GM18907 (cell line): ENCODE measurements around the gene CYGB.
"Not testable (repeated sequence)": the region's sequence is repeated elsewhere in the genome, so short reads cannot be mapped to it uniquely, and the experiment has no call there.

ENCODE experiments used
- ATAC-seq: cut with Tn5 transposase; IDR thresholded peaks from one replicate; pipeline ENCODE4 v1.9.1; 2021; ENCODE audit warnings: mild to moderate bottlenecking, moderate library complexity; ENCODE audit not compliant: unreplicated experiment

Gene CYGB

GRCh38 chr17:76524598-76525512 lies 12.7 kb downstream of the CYGB start:
- ATAC-seq = no peak

GRCh38 chr17:76523084-76524037 lies 14.1 kb downstream of the CYGB start:
- no peak for ATAC-seq

GRCh38 chr17:76521683-76522082 lies 15.8 kb downstream of the CYGB start:
- ATAC-seq = not testable (repeated sequence)

GRCh38 chr17:76521262-76521661 lies 16.2 kb downstream of the CYGB start:
- ATAC-seq = no peak

- ATAC-seq = no peak
Measured at GRCh38 chr17:76519048-76519966, 18.2 kb downstream of the CYGB start.

GRCh38 chr17:76517638-76518038 lies 19.9 kb downstream of the CYGB start:
- no peak for ATAC-seq

GRCh38 chr17:76515274-76515949 lies 22.1 kb downstream of the CYGB start:
- ATAC-seq = no peak

GRCh38 chr17:76514355-76514754 lies 23.2 kb downstream of the CYGB start:
- not testable (repeated sequence) for ATAC-seq

- ATAC-seq = no peak
Measured at GRCh38 chr17:76513306-76513692, 24.2 kb downstream of the CYGB start.

- ATAC-seq = no peak
Measured at GRCh38 chr17:76512366-76513305, 24.9 kb downstream of the CYGB start.

- no peak for ATAC-seq
Measured at GRCh38 chr17:76511668-76512365, 25.7 kb downstream of the CYGB start.

- no peak for ATAC-seq
Measured at GRCh38 chr17:76510831-76511244, 26.7 kb downstream of the CYGB start.

GRCh38 chr17:76508472-76509063 lies 28.9 kb downstream of the CYGB start:
- ATAC-seq = not testable (repeated sequence)

- ATAC-seq = peak; percentile 57
Measured at GRCh38 chr17:76506408-76507345, 30.8 kb downstream of the CYGB start.

- ATAC-seq = no peak
Measured at GRCh38 chr17:76504117-76504516, 33.4 kb downstream of the CYGB start.

GRCh38 chr17:76502341-76503211 lies 34.9 kb downstream of the CYGB start:
- ATAC-seq = no peak
